ENCODE measurements around the gene NR1H3.

The NR1H3 gene

GRCh38 chr11:47233989-47234668, 23.7 kb upstream of the NR1H3 start:
- peaks cover 91% of the 10 kb centered on the region for H3K36me3 Mint-ChIP-seq (ENCODE audit: low read depth)
- no peak overlapping the region for H3K27ac Mint-ChIP-seq

GRCh38 chr11:47234669-47235100, 23.1 kb upstream of the NR1H3 start:
- H3K36me3 Mint-ChIP-seq (ENCODE audit: low read depth) = peaks cover 91% of the 10 kb centered on the region
- H3K4me3 Mint-ChIP-seq = no peak overlapping the region
- peak overlapping the region; percentile 39 for H3K27ac Mint-ChIP-seq
- H3K27me3 Mint-ChIP-seq = no peaks in the 10 kb centered on the region
- H3K9me3 Mint-ChIP-seq = no peaks in the 10 kb centered on the region
- H3K4me1 Mint-ChIP-seq (ENCODE audit: low read depth) = peaks cover 24% of the 10 kb centered on the region
- intact Hi-C loops (cut with micrococcal nuclease) = loop anchor here (5.0 kb wide), 1 partner anchor 38 kb away; the partner anchor contains the start of gene MADD

More at GRCh38 chr11:47233989-47234668, 23.7 kb upstream of the NR1H3 start:
- peaks cover 24% of the 10 kb centered on the region for H3K4me1 Mint-ChIP-seq (ENCODE audit: low read depth)
- H3K4me3 Mint-ChIP-seq = no peak overlapping the region
- H3K9me3 Mint-ChIP-seq = no peaks in the 10 kb centered on the region
- intact Hi-C loops (cut with micrococcal nuclease) = loop anchor here (5.0 kb wide), 1 partner anchor 38 kb away; the partner anchor contains the start of gene MADD
- H3K27me3 Mint-ChIP-seq = no peaks in the 10 kb centered on the region

DNA sequence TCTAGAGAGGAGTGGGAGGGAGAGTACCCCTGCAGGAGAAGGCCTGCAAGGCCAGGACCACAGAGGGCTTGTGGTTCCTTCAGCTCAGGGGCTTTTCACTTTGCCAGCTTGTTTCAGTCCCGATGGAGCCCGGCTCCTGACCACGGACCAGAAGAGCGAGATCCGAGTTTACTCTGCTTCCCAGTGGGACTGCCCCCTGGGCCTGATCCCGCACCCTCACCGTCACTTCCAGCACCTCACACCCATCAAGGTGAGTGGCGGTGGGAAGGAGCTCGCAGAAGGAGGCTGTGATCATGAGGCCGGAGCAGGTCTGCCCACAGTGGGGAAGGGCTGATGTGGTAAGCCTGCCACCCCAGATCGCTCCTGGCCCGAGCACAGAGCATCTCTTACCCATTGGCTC, 22.6 kb upstream of the NR1H3 start:
- no peak overlapping the region for H3K4me3 Mint-ChIP-seq
- intact Hi-C loops (cut with micrococcal nuclease) = no loop called here
- H3K27ac Mint-ChIP-seq = peak overlapping the region; percentile 39
- H3K4me1 Mint-ChIP-seq (ENCODE audit: low read depth) = peaks cover 24% of the 10 kb centered on the region
- peaks cover 92% of the 10 kb centered on the region for H3K36me3 Mint-ChIP-seq (ENCODE audit: low read depth)
- no peaks in the 10 kb centered on the region for H3K27me3 Mint-ChIP-seq
- no peaks in the 10 kb centered on the region for H3K9me3 Mint-ChIP-seq

GRCh38 chr11:47236482-47236881, 21.3 kb upstream of the NR1H3 start:
- H3K27me3 Mint-ChIP-seq = no peaks in the 10 kb centered on the region
- H3K9me3 Mint-ChIP-seq = no peaks in the 10 kb centered on the region
- intact Hi-C loops (cut with micrococcal nuclease) = no loop called here
- peaks cover 92% of the 10 kb centered on the region for H3K36me3 Mint-ChIP-seq (ENCODE audit: low read depth)
- H3K4me3 Mint-ChIP-seq = no peak overlapping the region
- no peak overlapping the region for H3K27ac Mint-ChIP-seq
- peaks cover 27% of the 10 kb centered on the region for H3K4me1 Mint-ChIP-seq (ENCODE audit: low read depth)

DNA sequence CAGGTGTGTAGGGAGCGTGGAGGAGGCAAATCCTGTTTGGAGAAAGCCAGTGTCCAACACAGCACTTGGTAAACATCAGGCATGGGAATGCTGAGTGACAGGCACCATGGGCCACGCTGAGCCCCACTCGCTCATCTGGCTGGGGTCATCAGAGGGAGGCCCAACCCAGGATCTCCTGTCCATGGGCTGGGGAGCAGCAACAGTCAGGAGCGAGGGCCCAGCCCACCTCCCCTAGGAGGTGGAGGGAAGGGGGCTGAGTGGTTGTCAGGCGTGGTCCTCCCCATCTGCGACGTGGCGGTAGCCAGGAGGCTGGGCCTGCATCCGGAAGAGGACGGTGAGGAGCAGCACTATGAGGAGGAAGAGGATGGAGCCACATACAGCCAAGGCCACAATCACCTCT, 17.9 kb upstream of the NR1H3 start:
- peaks cover 51% of the 10 kb centered on the region for H3K4me1 Mint-ChIP-seq (ENCODE audit: low read depth)
- intact Hi-C loops (cut with micrococcal nuclease) = no loop called here
- H3K27me3 Mint-ChIP-seq = no peaks in the 10 kb centered on the region
- H3K9me3 Mint-ChIP-seq = no peaks in the 10 kb centered on the region
- peaks cover 96% of the 10 kb centered on the region for H3K36me3 Mint-ChIP-seq (ENCODE audit: low read depth)
- peak overlapping the region; percentile 8 for H3K27ac Mint-ChIP-seq
- no peak overlapping the region for H3K4me3 Mint-ChIP-seq

DNA sequence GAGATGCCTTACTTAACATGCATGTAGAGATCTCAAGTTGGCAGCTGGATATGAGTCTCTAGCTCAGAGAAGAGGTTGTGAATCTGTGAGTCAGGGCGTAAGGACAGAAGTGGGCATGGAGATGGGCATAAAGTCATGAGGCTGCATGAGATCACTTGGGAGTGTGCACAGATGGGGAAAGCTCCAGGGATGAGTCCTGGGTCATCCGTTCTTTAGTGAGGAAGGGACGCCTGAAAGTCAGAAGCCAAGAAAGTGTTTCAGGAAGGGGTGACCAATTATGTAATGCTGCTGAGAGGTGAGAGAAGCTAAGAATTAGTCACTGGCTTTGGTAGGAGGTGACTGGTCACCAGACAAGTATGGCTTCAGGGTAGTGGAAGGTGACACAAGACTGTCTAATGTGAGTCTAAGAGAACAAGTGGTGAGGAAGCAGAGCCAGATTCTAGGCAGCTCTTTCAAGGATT, 15.9 kb upstream of the NR1H3 start:
- peaks cover 60% of the 10 kb centered on the region for H3K4me1 Mint-ChIP-seq (ENCODE audit: low read depth)
- no peaks in the 10 kb centered on the region for H3K9me3 Mint-ChIP-seq
- H3K27ac Mint-ChIP-seq = peak overlapping the region; percentile 98
- H3K36me3 Mint-ChIP-seq (ENCODE audit: low read depth) = peaks cover 100% of the 10 kb centered on the region
- intact Hi-C loops (cut with micrococcal nuclease) = no loop called here
- no peak overlapping the region for H3K4me3 Mint-ChIP-seq
- no peaks in the 10 kb centered on the region for H3K27me3 Mint-ChIP-seq

DNA sequence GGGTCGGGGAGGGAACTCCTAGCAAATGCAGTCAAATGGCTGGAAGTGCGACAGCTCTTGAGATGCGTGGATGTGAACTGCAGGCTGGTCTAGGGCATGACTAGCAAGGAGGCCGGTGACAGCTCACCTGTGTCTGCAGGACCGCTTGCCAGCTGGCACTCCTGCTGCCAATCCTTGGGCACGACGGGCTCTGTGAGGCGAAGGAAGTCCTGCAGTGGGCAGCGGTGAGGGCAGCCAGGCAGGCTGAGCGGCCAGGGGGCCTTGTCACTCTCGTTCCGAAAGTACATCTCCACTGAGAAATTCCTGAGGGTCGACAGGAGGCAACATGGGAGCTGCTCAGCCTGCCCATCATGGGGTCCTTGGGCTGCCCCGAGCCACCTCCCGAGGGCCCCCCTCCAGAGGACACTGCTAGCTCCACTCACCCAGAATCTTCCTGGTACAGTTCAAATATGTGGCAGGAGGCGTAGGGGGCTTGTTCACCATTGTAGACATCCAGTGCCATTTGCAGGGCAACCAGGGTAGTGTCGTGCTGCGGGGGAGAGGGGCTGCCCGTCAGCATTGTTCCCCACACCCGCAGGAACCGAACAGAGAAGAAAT, 15.1 kb upstream of the NR1H3 start:
- intact Hi-C loops (cut with micrococcal nuclease) = no loop called here
- Mint-ChIP-seq H3K4me1 (ENCODE audit: low read depth) (peaks cover 63% of the 10 kb centered on the region), H3K27ac (peak overlapping the region; percentile 98), H3K4me3 (no peak overlapping the region), H3K27me3 (no peaks in the 10 kb centered on the region), H3K36me3 (ENCODE audit: low read depth) (peaks cover 100% of the 10 kb centered on the region), H3K9me3 (no peaks in the 10 kb centered on the region)

- Mint-ChIP-seq H3K27me3 (no peaks in the 10 kb centered on the region), H3K36me3 (ENCODE audit: low read depth) (peaks cover 100% of the 10 kb centered on the region), H3K27ac (peak overlapping the region; percentile 98), H3K9me3 (no peaks in the 10 kb centered on the region), H3K4me1 (ENCODE audit: low read depth) (peaks cover 65% of the 10 kb centered on the region), H3K4me3 (no peak overlapping the region)
- intact Hi-C loops (cut with micrococcal nuclease) = no loop called here
These were observed 14.3 kb upstream of the NR1H3 start for GRCh38 chr11:47243454-47243853.

DNA sequence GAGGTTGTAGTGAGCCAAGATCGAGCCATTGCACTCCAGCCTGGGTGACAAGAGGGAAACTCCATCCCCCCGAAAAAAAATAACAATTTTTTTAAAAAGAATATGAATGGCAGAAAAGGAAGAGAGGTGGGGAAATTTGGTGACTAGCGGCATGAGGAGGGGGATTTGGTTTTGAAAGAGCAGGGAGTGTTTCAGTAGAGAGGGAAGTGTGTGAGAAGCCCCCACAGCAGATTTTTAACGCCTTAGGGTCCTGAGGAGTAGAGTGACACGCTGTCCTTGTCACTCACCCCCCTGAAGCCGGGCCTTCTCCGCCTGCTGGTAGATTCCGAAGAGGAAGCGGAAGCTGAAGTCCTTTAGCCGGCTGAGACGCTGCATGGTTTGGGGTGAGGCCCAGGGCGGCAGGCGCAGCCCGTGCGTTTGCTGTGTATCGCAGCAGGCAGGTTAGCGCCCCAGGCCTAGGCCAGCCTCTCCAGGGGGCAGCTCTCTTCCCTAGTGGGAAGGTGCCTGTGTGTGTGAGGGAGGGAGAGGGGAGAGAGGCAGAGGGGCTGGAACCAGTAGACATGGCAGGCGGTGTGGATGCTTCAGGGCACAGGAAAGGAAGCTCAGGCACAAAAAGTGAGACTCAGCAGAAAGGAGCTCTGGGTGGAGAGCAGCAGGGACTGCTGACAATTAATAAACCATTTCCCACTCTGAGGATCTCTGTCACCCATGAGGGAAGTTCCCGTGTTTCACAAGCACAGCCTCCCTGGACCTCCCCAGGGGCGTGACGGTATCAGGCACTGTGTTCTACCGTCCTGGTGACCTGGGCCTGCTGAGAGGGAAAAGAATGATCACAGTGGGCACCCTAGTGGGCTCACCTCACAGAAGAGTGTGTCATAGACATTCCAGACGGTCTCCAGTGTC, 13.1 kb upstream of the NR1H3 start:
- intact Hi-C loops (cut with micrococcal nuclease) = loop anchor here (1.0 kb wide), 1 partner anchor 25 kb away; no protein-coding TSS in a partner anchor
- no peaks in the 10 kb centered on the region for H3K27me3 Mint-ChIP-seq
- no peaks in the 10 kb centered on the region for H3K9me3 Mint-ChIP-seq
- peaks cover 71% of the 10 kb centered on the region for H3K4me1 Mint-ChIP-seq (ENCODE audit: low read depth)
- peak overlapping the region; percentile 98 for H3K27ac Mint-ChIP-seq
- peaks cover 96% of the 10 kb centered on the region for H3K36me3 Mint-ChIP-seq (ENCODE audit: low read depth)
- peak overlapping the region; percentile 60 for H3K4me3 Mint-ChIP-seq

DNA sequence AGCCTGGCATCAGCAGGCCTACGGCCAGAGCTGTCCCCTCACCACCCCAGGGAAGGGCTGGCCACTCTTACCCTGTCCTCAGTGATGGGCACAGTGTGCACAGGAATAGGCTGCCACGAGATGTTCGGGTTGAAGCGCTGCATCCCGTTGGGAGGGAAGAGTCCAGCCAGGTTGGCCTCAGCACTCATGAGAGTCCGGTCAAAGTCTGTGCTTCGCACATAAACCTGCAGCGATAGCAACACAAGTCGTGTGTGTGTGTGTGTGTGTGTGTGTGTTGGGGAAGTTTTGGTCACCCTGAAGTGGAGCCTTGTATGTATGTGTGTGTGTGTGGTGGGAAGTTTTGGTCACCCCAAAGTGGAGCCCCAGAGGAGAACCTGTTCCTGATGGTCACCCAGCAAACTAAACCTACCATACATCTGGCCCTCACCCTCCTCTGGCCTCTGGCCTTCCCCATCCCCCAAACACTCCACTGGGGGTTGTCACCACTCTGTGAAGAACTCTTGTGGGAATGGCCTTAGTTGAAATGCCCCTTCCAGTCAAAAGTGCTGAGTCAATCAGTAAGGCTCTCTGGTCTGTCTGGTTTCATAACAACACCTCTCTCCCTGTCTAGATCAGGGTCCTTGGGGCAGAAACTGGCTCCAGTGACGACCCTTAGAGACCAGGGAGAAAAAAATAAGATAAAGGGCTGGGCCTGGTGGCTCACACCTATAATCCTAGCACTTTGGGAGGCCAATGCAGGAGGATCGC, 12.0 kb upstream of the NR1H3 start:
- Mint-ChIP-seq H3K27ac (peak overlapping the region; percentile 98), H3K9me3 (no peaks in the 10 kb centered on the region), H3K36me3 (ENCODE audit: low read depth) (peaks cover 85% of the 10 kb centered on the region), H3K4me1 (ENCODE audit: low read depth) (peaks cover 71% of the 10 kb centered on the region), H3K4me3 (no peak overlapping the region), H3K27me3 (no peaks in the 10 kb centered on the region)
- intact Hi-C loops (cut with micrococcal nuclease) = loop anchor here (1.0 kb wide), 1 partner anchor 24 kb away; no protein-coding TSS in a partner anchor

- Mint-ChIP-seq H3K36me3 (ENCODE audit: low read depth) (peaks cover 68% of the 10 kb centered on the region), H3K27ac (peak overlapping the region; percentile 98), H3K27me3 (no peaks in the 10 kb centered on the region), H3K9me3 (no peaks in the 10 kb centered on the region), H3K4me1 (ENCODE audit: low read depth) (peaks cover 59% of the 10 kb centered on the region), H3K4me3 (peak overlapping the region; percentile 97)
- intact Hi-C loops (cut with micrococcal nuclease) = no loop called here
These were observed 10.3 kb upstream of the NR1H3 start for GRCh38 chr11:47247502-47247901.

DNA sequence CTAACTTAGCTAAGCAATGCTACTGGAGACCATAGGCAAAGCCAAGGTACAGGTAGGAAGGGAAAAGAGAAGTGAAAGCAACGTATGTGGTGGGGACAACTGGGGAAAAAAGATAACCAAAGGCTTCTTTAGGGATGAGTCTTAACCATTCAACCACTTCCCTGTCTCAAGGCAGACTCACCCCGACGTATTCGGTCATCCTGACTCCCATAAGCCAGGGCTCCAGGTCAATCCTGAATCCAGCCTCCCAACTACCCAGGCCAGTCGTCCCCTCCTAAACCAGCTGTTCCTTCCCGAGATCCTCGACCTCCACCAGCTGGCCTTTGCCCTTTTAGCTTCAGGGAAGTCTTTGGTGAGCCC, 9.5 kb upstream of the NR1H3 start:
- Mint-ChIP-seq H3K27me3 (no peaks in the 10 kb centered on the region), H3K9me3 (no peaks in the 10 kb centered on the region), H3K4me1 (ENCODE audit: low read depth) (peaks cover 56% of the 10 kb centered on the region), H3K36me3 (ENCODE audit: low read depth) (peaks cover 60% of the 10 kb centered on the region), H3K4me3 (peak overlapping the region; percentile 97), H3K27ac (peak overlapping the region; percentile 98)
- intact Hi-C loops (cut with micrococcal nuclease) = no loop called here

DNA sequence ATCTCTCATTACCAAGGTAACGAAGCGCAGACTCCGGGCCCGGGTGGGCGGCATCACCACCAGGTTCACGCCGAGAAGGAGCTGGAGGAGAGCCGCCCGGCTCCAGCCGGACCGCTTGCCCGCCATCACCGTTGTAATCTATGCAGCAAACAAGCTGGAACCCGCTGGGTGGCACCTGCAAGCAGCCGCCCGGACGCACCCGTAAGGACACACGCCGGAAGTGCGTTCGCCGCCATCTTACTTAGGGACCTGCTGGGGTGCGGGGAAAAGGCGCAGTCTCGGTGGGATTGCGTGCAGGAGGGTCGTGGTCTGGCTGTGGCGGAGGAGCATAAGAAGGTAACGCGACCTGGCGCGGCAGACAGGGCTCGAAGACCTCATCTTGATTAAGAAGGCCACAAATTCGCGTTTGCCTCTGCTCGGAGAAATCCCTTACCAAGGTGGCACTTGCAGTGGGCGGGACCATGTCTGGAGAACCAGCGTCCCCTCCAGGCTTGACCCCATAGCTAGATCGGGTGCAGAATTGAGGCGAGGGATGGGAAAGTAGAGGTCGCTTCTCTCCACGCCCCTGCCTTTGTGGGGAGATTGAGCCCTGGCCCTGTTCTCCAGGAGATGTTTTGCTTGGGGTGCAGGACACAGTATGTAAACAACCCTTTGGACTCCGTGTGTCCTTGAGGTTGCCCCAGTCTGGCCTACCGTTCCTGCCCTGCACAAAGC, 9.0 kb upstream of the NR1H3 start, which contains the start of gene ACP2:
Gene ACP2, minus strand, starts transcription at position 151 of the 714 bp plus-strand sequence. Its CDS starts 25 bp downstream, at position 126.
- H3K27ac Mint-ChIP-seq = peak within 1 kb of the TSS; percentile 98
- no peaks in the 10 kb centered on the region for H3K27me3 Mint-ChIP-seq
- peaks cover 55% of the 10 kb centered on the region for H3K36me3 Mint-ChIP-seq (ENCODE audit: low read depth)
- H3K4me3 Mint-ChIP-seq = peak within 1 kb of the TSS; percentile 97
- peaks cover 57% of the 10 kb centered on the region for H3K4me1 Mint-ChIP-seq (ENCODE audit: low read depth)
- no peaks in the 10 kb centered on the region for H3K9me3 Mint-ChIP-seq
- intact Hi-C loops (cut with micrococcal nuclease) = no loop called here
